BLaER1 treated with 17β-estradiol and CSF1 and Interleukin-3, amounts not matched to agents 10 nM and 100 nM (cell line): ENCODE results near the gene EPHB4.

Experiments used
- H3K27ac ChIP-seq, 11 experiments: shearing (Covaris generic); formaldehyde crosslinking; 2 replicates each; pipeline ENCODE4 v1.8.1; 2022
- H3K27me3 ChIP-seq, 11 experiments: shearing (Covaris generic); formaldehyde crosslinking; 2 replicates each; pipeline ENCODE4 v1.8.1; 2022
- H3K36me3 ChIP-seq, 11 experiments: shearing (Covaris generic); formaldehyde crosslinking; 2 replicates each; pipeline ENCODE4 v1.8.1; 2022
- H3K4me1 ChIP-seq, 10 experiments: shearing (Covaris generic); formaldehyde crosslinking; 2 replicates each; pipeline ENCODE4 v1.8.1; 2022
- H3K4me2 ChIP-seq, 11 experiments: shearing (Covaris generic); formaldehyde crosslinking; 2 replicates each; pipeline ENCODE4 v1.8.1; 2022
- H3K4me3 ChIP-seq, 10 experiments: shearing (Covaris generic); formaldehyde crosslinking; 2 replicates each; pipeline ENCODE4 v1.8.1; 2022
- H3K9ac ChIP-seq, 11 experiments: shearing (Covaris generic); formaldehyde crosslinking; 2 replicates each; pipeline ENCODE4 v1.8.1; 2022
- H3K9me3 ChIP-seq, 11 experiments: shearing (Covaris generic); formaldehyde crosslinking; replicated peaks in 1 of 11; 2 replicates each; pipeline ENCODE4 v1.8.1; 2022
- H4K20me1 ChIP-seq, 11 experiments: shearing (Covaris generic); formaldehyde crosslinking; 2 replicates each; pipeline ENCODE4 v1.8.1; 2022
- Cebpa-rat ChIP-seq, 11 experiments: shearing (Covaris generic); IDR thresholded peaks; 2 replicates each; pipeline ENCODE4 v1.8.1; 2022

The EPHB4 gene

GRCh38 chr7:100825751-100826513, 1.4 kb downstream of the EPHB4 start:
- H3K4me3 ChIP-seq = peak overlapping the region; percentile 66 to 97 (median 91)
- peak in 1 of 11 experiments; percentile 27; a peak in 1 of 22 replicates for TF ChIP-seq Cebpa-rat (IDR thresholded peaks at IDR 0.05)
- H3K36me3 ChIP-seq = peaks cover 24 to 44% (median 36%) of the 10 kb centered on the region in 11 experiments
- peak overlapping the region; percentile 78 to 98 (median 93) for H3K9ac ChIP-seq
- peaks cover 30 to 55% (median 44%) of the 10 kb centered on the region in 10 experiments for H3K4me1 ChIP-seq
- H3K27ac ChIP-seq = peak overlapping the region in 10 of 11 experiments; percentile 61 to 95 (median 91); a peak in 18 of 22 replicates
- H3K4me2 ChIP-seq = peak overlapping the region; percentile 89 to 99 (median 96)
- no peaks in the 10 kb centered on the region for H3K9me3 ChIP-seq
- peaks cover 0 to 51% (median 36%) of the 10 kb centered on the region in 11 experiments; a peak in 18 of 22 replicates for H4K20me1 ChIP-seq
- H3K27me3 ChIP-seq = no peaks in the 10 kb centered on the region

DNA sequence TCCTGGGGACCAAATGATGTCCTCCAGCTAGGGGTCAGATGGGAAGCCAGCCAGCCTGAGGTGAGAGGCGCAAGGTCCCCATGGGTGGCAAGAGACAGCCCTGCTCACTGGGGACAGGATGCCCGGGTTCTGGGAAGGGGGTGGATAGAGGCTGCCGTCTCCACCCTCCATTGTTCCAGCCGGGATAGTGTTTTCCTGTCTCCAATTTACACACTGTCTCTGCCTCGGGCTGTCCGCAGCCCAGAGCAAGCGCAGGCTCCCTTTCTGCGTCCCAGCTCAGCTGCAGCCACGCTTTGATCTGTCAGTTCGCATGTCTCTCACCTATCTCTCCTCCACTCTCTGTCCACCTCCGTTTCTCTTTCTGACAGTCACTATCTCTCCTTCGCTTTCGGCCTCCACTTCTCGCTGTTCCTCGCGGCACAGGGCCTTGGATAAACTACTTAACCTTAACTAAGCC, 2.1 kb downstream of the EPHB4 start:
- H3K27ac ChIP-seq = peak overlapping the region in 9 of 11 experiments; percentile 71 to 95 (median 91); a peak in 17 of 22 replicates
- H3K9me3 ChIP-seq = no peaks in the 10 kb centered on the region
- H3K36me3 ChIP-seq = peaks cover 31 to 51% (median 43%) of the 10 kb centered on the region in 11 experiments
- peak overlapping the region; percentile 78 to 98 (median 93); a peak in 21 of 22 replicates for H3K9ac ChIP-seq
- peaks cover 30 to 52% (median 44%) of the 10 kb centered on the region in 10 experiments for H3K4me1 ChIP-seq
- no peak for TF ChIP-seq Cebpa-rat (IDR thresholded peaks at IDR 0.05)
- peak overlapping the region; percentile 66 to 97 (median 91); a peak in 19 of 20 replicates for H3K4me3 ChIP-seq
- H3K4me2 ChIP-seq = peak overlapping the region; percentile 89 to 99 (median 96)
- no peaks in the 10 kb centered on the region for H3K27me3 ChIP-seq
- peaks cover 0 to 55% (median 36%) of the 10 kb centered on the region in 11 experiments; a peak in 18 of 22 replicates for H4K20me1 ChIP-seq

GRCh38 chr7:100824499-100825214, 2.7 kb downstream of the EPHB4 start:
- peak overlapping the region; percentile 78 to 98 (median 93); a peak in 19 of 22 replicates for H3K9ac ChIP-seq
- peaks cover 30 to 46% (median 42%) of the 10 kb centered on the region in 10 experiments for H3K4me1 ChIP-seq
- TF ChIP-seq Cebpa-rat (IDR thresholded peaks at IDR 0.05) = no peak
- H3K9me3 ChIP-seq = no peaks in the 10 kb centered on the region
- H4K20me1 ChIP-seq = peaks cover 0 to 61% (median 41%) of the 10 kb centered on the region in 11 experiments; a peak in 18 of 22 replicates
- peak overlapping the region; percentile 66 to 97 (median 91); a peak in 16 of 20 replicates for H3K4me3 ChIP-seq
- H3K4me2 ChIP-seq = peak overlapping the region; percentile 89 to 99 (median 96)
- H3K36me3 ChIP-seq = peaks cover 37 to 57% (median 49%) of the 10 kb centered on the region in 11 experiments
- no peaks in the 10 kb centered on the region for H3K27me3 ChIP-seq
- H3K27ac ChIP-seq = peak overlapping the region in 8 of 11 experiments; percentile 86 to 95 (median 92); a peak in 15 of 22 replicates

- H3K27ac ChIP-seq = peak overlapping the region in 5 of 11 experiments; percentile 3 to 94 (median 90); a peak in 2 of 22 replicates
- peak overlapping the region in 3 of 11 experiments; percentile 95 to 99 (median 95); a peak in 5 of 22 replicates for H3K4me2 ChIP-seq
- no peaks in the 10 kb centered on the region for H3K9me3 ChIP-seq
- H3K4me1 ChIP-seq = peaks cover 27 to 35% (median 31%) of the 10 kb centered on the region in 10 experiments
- H3K9ac ChIP-seq = peak overlapping the region in 6 of 11 experiments; percentile 89 to 98 (median 96); a peak in 9 of 22 replicates
- no peaks in the 10 kb centered on the region for H3K27me3 ChIP-seq
- no peak for TF ChIP-seq Cebpa-rat (IDR thresholded peaks at IDR 0.05)
- H3K4me3 ChIP-seq = no peak overlapping the region
- peaks cover 45 to 68% (median 60%) of the 10 kb centered on the region in 11 experiments for H3K36me3 ChIP-seq
- H4K20me1 ChIP-seq = peaks cover 0 to 63% (median 41%) of the 10 kb centered on the region in 11 experiments; a peak in 18 of 22 replicates
These were observed 3.8 kb downstream of the EPHB4 start for GRCh38 chr7:100823534-100823933.

GRCh38 chr7:100823140-100823525, 4.2 kb downstream of the EPHB4 start:
- Histone ChIP-seq H3K4me1 (peaks cover 24 to 31% (median 28%) of the 10 kb centered on the region in 10 experiments), H3K27ac (peak overlapping the region in 2 of 11 experiments; percentile 86 to 94; a peak in 1 of 22 replicates), H4K20me1 (peaks cover 0 to 63% (median 41%) of the 10 kb centered on the region in 11 experiments; a peak in 18 of 22 replicates), H3K36me3 (peaks cover 49 to 72% (median 64%) of the 10 kb centered on the region in 11 experiments), H3K9ac (peak overlapping the region in 2 of 11 experiments; percentile 89 to 98; a peak in 6 of 22 replicates), H3K4me3 (no peak overlapping the region), H3K9me3 (no peaks in the 10 kb centered on the region), H3K4me2 (no peak overlapping the region), H3K27me3 (no peaks in the 10 kb centered on the region)
- no peak for TF ChIP-seq Cebpa-rat (IDR thresholded peaks at IDR 0.05)

GRCh38 chr7:100822236-100823139, 4.8 kb downstream of the EPHB4 start:
- H3K36me3 ChIP-seq = peaks cover 52 to 79% (median 70%) of the 10 kb centered on the region in 11 experiments

DNA sequence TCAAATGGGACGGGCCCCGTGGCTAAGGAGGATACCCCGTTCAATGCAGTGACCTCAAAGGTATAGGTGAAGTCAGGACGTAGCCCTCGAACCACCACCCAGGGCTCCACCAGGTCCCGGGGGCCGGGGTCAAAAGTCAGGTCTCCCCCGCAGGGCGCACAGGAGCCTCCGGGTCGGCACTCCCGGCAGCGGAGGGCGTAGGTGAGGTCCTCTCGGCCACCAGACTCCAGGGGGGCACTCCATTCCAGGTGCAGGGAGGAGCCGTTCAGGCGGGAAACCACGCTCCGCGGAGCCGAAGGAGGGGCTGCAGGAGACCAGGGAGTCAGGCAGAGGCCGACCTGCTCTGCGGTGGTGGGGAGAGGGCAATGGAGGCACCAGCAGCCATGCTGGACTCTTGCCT, 7.7 kb downstream of the EPHB4 start:
- Histone ChIP-seq H3K4me1 (peaks cover 22 to 47% (median 38%) of the 10 kb centered on the region in 10 experiments), H3K27ac (peak overlapping the region in 4 of 11 experiments; percentile 7 to 32 (median 23); a peak in 4 of 22 replicates), H3K4me2 (no peak overlapping the region), H3K27me3 (no peaks in the 10 kb centered on the region), H3K4me3 (no peak overlapping the region), H3K9me3 (peaks cover 0 to 13% (median 0%) of the 10 kb centered on the region in 11 experiments; a peak in 2 of 22 replicates), H3K36me3 (peaks cover 68 to 100% (median 99%) of the 10 kb centered on the region in 11 experiments), H4K20me1 (peaks cover 0 to 44% (median 22%) of the 10 kb centered on the region in 11 experiments; a peak in 17 of 22 replicates), H3K9ac (no peak overlapping the region)
- TF ChIP-seq Cebpa-rat (IDR thresholded peaks at IDR 0.05) = no peak

More at GRCh38 chr7:100822236-100823139, 4.8 kb downstream of the EPHB4 start:
- no peak for TF ChIP-seq Cebpa-rat (IDR thresholded peaks at IDR 0.05)
- Histone ChIP-seq H3K4me1 (peaks cover 22 to 30% (median 26%) of the 10 kb centered on the region in 10 experiments), H3K27me3 (no peaks in the 10 kb centered on the region), H3K9me3 (0 out of 22 replicates have a peak, but pooled peaks cover 0 to under 1% (median 0%) of the 10 kb centered on the region in 11 experiments), H3K27ac (no peak overlapping the region), H3K4me3 (no peak overlapping the region), H3K9ac (peak overlapping the region in 1 of 11 experiments; percentile 89; a peak in 3 of 22 replicates), H4K20me1 (peaks cover 0 to 63% (median 41%) of the 10 kb centered on the region in 11 experiments; a peak in 18 of 22 replicates), H3K4me2 (no peak overlapping the region)
